VCaP (cell line): ENCODE data around the gene DNMT3A.

ENCODE experiments used
- H3K27ac ChIP-seq: fragments of 450-650 bp; 2 replicates; pipeline ENCODE4 v1.5.1; 2017
- CTCF ChIP-seq: fragments of 450-650 bp; conservative IDR thresholded peaks from 2 replicates; pipeline ENCODE4 v1.5.1; 2017; ENCODE audit warnings: mild to moderate bottlenecking, moderate library complexity

The DNMT3A gene

GRCh38 chr2:25314514-25315315 is 27.0 kb downstream of the DNMT3A start:
- no peak for TF ChIP-seq CTCF
- H3K27ac ChIP-seq = peak overlapping the region; percentile 97; the same call in 1 of the 2 replicates

- TF ChIP-seq CTCF = no peak
- H3K27ac ChIP-seq = peak overlapping the region; percentile 97
These were observed 27.8 kb downstream of the DNMT3A start for GRCh38 chr2:25313711-25314513.

GRCh38 chr2:25312958-25313710 is 28.6 kb downstream of the DNMT3A start:
- H3K27ac ChIP-seq = peak overlapping the region; percentile 97

GRCh38 chr2:25311865-25312575 is 29.7 kb downstream of the DNMT3A start:
- no peak for TF ChIP-seq CTCF
- peak overlapping the region; percentile 97 for H3K27ac ChIP-seq

More at GRCh38 chr2:25312958-25313710, 28.6 kb downstream of the DNMT3A start:
- TF ChIP-seq CTCF = no peak

GRCh38 chr2:25310965-25311864 is 30.5 kb downstream of the DNMT3A start:
- no peak for TF ChIP-seq CTCF
- peak overlapping the region; percentile 97 for H3K27ac ChIP-seq

GRCh38 chr2:25310709-25310964 is 31.1 kb downstream of the DNMT3A start:
- H3K27ac ChIP-seq = peak overlapping the region; percentile 97
- TF ChIP-seq CTCF = no peak
